ENCODE results near the gene NBEA.

NBEA gene

GRCh38 chr13:35266412-35266811 lies 324.3 kb downstream of the NBEA start:
- DNase-seq (ENCODE audit: low read depth in 4 of 4, low spot score in 1 of 4): no peak

GRCh38 chr13:35278917-35279316 lies 336.8 kb downstream of the NBEA start:
- no peak for DNase-seq (ENCODE audit: low read depth in 4 of 4, low spot score in 1 of 4)

- no peak for DNase-seq (ENCODE audit: low read depth in 4 of 4, low spot score in 1 of 4)
Measured at GRCh38 chr13:35279500-35279899, 337.4 kb downstream of the NBEA start.

GRCh38 chr13:35283856-35284255 lies 341.8 kb downstream of the NBEA start:
- DNase-seq (ENCODE audit: low read depth in 4 of 4, low spot score in 1 of 4): no peak

- DNase-seq (ENCODE audit: low read depth in 4 of 4, low spot score in 1 of 4): no peak
Measured at GRCh38 chr13:35285677-35286076, 343.6 kb downstream of the NBEA start.

GRCh38 chr13:35292329-35292728 lies 350.3 kb downstream of the NBEA start:
- DNase-seq (ENCODE audit: low read depth in 4 of 4, low spot score in 1 of 4): no peak

- no peak for DNase-seq (ENCODE audit: low read depth in 4 of 4, low spot score in 1 of 4)
Measured at GRCh38 chr13:35293579-35294226, 351.6 kb downstream of the NBEA start.

- no peak for DNase-seq (ENCODE audit: low read depth in 4 of 4, low spot score in 1 of 4)
Measured at GRCh38 chr13:35309706-35310105, 367.6 kb downstream of the NBEA start.

- DNase-seq (ENCODE audit: low read depth in 4 of 4, low spot score in 1 of 4): no peak
Measured at GRCh38 chr13:35332134-35332533, 390.1 kb downstream of the NBEA start.

- no peak for DNase-seq (ENCODE audit: low read depth in 4 of 4, low spot score in 1 of 4)
Measured at GRCh38 chr13:35333157-35333556, 391.1 kb downstream of the NBEA start.

- no peak for DNase-seq (ENCODE audit: low read depth in 4 of 4, low spot score in 1 of 4)
Measured at GRCh38 chr13:35342440-35342839, 400.4 kb downstream of the NBEA start.

GRCh38 chr13:35343417-35343816 lies 401.3 kb downstream of the NBEA start:
- no peak for DNase-seq (ENCODE audit: low read depth in 4 of 4, low spot score in 1 of 4)

- DNase-seq (ENCODE audit: low read depth in 4 of 4, low spot score in 1 of 4): no peak
Measured at GRCh38 chr13:35345992-35346391, 403.9 kb downstream of the NBEA start.

GRCh38 chr13:35346494-35346893 lies 404.4 kb downstream of the NBEA start:
- DNase-seq (ENCODE audit: low read depth in 4 of 4, low spot score in 1 of 4): no peak

GRCh38 chr13:35347679-35348205 lies 405.7 kb downstream of the NBEA start:
- DNase-seq (ENCODE audit: low read depth in 4 of 4, low spot score in 1 of 4): no peak

- DNase-seq (ENCODE audit: low read depth in 4 of 4, low spot score in 1 of 4): no peak
Measured at GRCh38 chr13:35349052-35349451, 407.0 kb downstream of the NBEA start.

- no peak for DNase-seq (ENCODE audit: low read depth in 4 of 4, low spot score in 1 of 4)
Measured at GRCh38 chr13:35349673-35350278, 407.7 kb downstream of the NBEA start.

- no peak for DNase-seq (ENCODE audit: low read depth in 4 of 4, low spot score in 1 of 4)
Measured at GRCh38 chr13:35354285-35354684, 412.2 kb downstream of the NBEA start.

GRCh38 chr13:35354882-35355281 lies 412.8 kb downstream of the NBEA start:
- no peak for DNase-seq (ENCODE audit: low read depth in 4 of 4, low spot score in 1 of 4)

- DNase-seq (ENCODE audit: low read depth in 4 of 4, low spot score in 1 of 4): no peak
Measured at GRCh38 chr13:35356572-35356971, 414.5 kb downstream of the NBEA start.

GRCh38 chr13:35365883-35366282 lies 423.8 kb downstream of the NBEA start:
- DNase-seq (ENCODE audit: low read depth in 4 of 4, low spot score in 1 of 4): no peak

- DNase-seq (ENCODE audit: low read depth in 4 of 4, low spot score in 1 of 4): no peak
Measured at GRCh38 chr13:35367586-35367985, 425.5 kb downstream of the NBEA start.

- DNase-seq (ENCODE audit: low read depth in 4 of 4, low spot score in 1 of 4): no peak
Measured at GRCh38 chr13:35378939-35379338, 436.9 kb downstream of the NBEA start.

Data from stimulated activated CD4-positive, alpha-beta T cell treated with anti-CD3 and anti-CD28 coated beads, Interleukin-1b, Interleukin-23, amount 100 ng/mL, for 24 hours (primary cell).